ENCODE measurements around the gene TMCC2.
"Not testable (repeated sequence)": the region's sequence is repeated elsewhere in the genome, so short reads cannot be mapped to it uniquely, and the experiment has no call there.

Gene TMCC2

GRCh38 chr1:205227584-205228013 lies at the start of gene TMCC2:
Gene TMCC2, plus strand, starts transcription at chr1:205227946. Its CDS starts 619 bp downstream, at chr1:205228565.
- DNase-seq, result peak; percentile 76

GRCh38 chr1:205179842-205180241 lies 47.9 kb upstream of the TMCC2 start:
- DNase-seq, result no peak

GRCh38 chr1:205180331-205180730 lies 47.4 kb upstream of the TMCC2 start:
- DNase-seq, result not testable (repeated sequence)

- DNase-seq, result no peak
Observed at GRCh38 chr1:205182930-205183329, 44.8 kb upstream of the TMCC2 start.

- DNase-seq, result no peak
Observed at GRCh38 chr1:205183676-205184335, 43.9 kb upstream of the TMCC2 start.

- DNase-seq, result no peak
Observed at GRCh38 chr1:205186191-205186590, 41.6 kb upstream of the TMCC2 start.

GRCh38 chr1:205187420-205187819 lies 40.3 kb upstream of the TMCC2 start:
- no peak for DNase-seq

GRCh38 chr1:205188098-205188497 lies 39.6 kb upstream of the TMCC2 start:
- DNase-seq, result no peak

- DNase-seq, result no peak
Observed at GRCh38 chr1:205188596-205188995, 39.1 kb upstream of the TMCC2 start.

GRCh38 chr1:205189131-205189530 lies 38.6 kb upstream of the TMCC2 start:
- no peak for DNase-seq

GRCh38 chr1:205190845-205191577 lies 36.7 kb upstream of the TMCC2 start:
- no peak for DNase-seq

- no peak for DNase-seq
Observed at GRCh38 chr1:205191622-205192021, 36.1 kb upstream of the TMCC2 start.

GRCh38 chr1:205192287-205192686 lies 35.5 kb upstream of the TMCC2 start:
- DNase-seq, result no peak

- DNase-seq, result no peak
Observed at GRCh38 chr1:205199090-205199930, 28.4 kb upstream of the TMCC2 start.

- no peak for DNase-seq
Observed at GRCh38 chr1:205199931-205200299, 27.8 kb upstream of the TMCC2 start.

GRCh38 chr1:205204552-205204951 lies 23.2 kb upstream of the TMCC2 start:
- DNase-seq, result no peak

- DNase-seq, result no peak
Observed at GRCh38 chr1:205205055-205205454, 22.7 kb upstream of the TMCC2 start.

- DNase-seq, result no peak
Observed at GRCh38 chr1:205208811-205209210, 18.9 kb upstream of the TMCC2 start.

GRCh38 chr1:205210756-205211168 lies 17.0 kb upstream of the TMCC2 start:
- no peak for DNase-seq

GRCh38 chr1:205211169-205211838 lies 16.4 kb upstream of the TMCC2 start, which contains the start of gene DSTYK:
Gene DSTYK, minus strand, starts transcription at chr1:205211702. Its CDS starts 167 bp downstream, at chr1:205211535.
- peak; percentile 78 for DNase-seq

- no peak for DNase-seq
Observed at GRCh38 chr1:205211839-205212536, 15.8 kb upstream of the TMCC2 start.

GRCh38 chr1:205214756-205215155 lies 13.0 kb upstream of the TMCC2 start:
- no peak for DNase-seq
